ENCODE data around the gene GP1BB.

GP1BB gene

GRCh38 chr22:19710769-19711106, 12.6 kb upstream of the GP1BB start:
- no peak overlapping the region for H3K27ac ChIP-seq
- no peak for TF ChIP-seq CTCF (conservative IDR thresholded peaks at IDR 0.05)

GRCh38 chr22:19713245-19713644, 10.1 kb upstream of the GP1BB start:
- H3K27ac ChIP-seq = peak overlapping the region; percentile 89

GRCh38 chr22:19713650-19714311, 9.6 kb upstream of the GP1BB start:
- peak; percentile 38; the same call in 1 of the 2 replicates for TF ChIP-seq CTCF (conservative IDR thresholded peaks at IDR 0.05)
- H3K27ac ChIP-seq = peak overlapping the region; percentile 89

More at GRCh38 chr22:19713245-19713644, 10.1 kb upstream of the GP1BB start:
- no peak for TF ChIP-seq CTCF (conservative IDR thresholded peaks at IDR 0.05)

GRCh38 chr22:19714312-19715187, 8.8 kb upstream of the GP1BB start, which contains the start of gene SEPTIN5:
SEPTIN5 (plus strand) TSS chr22:19714503; CDS start chr22:19714589, 86 bp downstream.
- no peak for TF ChIP-seq CTCF (conservative IDR thresholded peaks at IDR 0.05)
- peak within 1 kb of the TSS; percentile 89 for H3K27ac ChIP-seq

GRCh38 chr22:19715188-19715930, 8.0 kb upstream of the GP1BB start:
- peak overlapping the region; percentile 89 for H3K27ac ChIP-seq
- no peak for TF ChIP-seq CTCF (conservative IDR thresholded peaks at IDR 0.05)

- TF ChIP-seq CTCF (conservative IDR thresholded peaks at IDR 0.05) = no peak
- H3K27ac ChIP-seq = peak overlapping the region; percentile 78; the same call in 1 of the 2 replicates
Observed at GRCh38 chr22:19716041-19716828, 7.1 kb upstream of the GP1BB start.
